ENCODE measurements around the gene PRCC.

Gene PRCC

DNA sequence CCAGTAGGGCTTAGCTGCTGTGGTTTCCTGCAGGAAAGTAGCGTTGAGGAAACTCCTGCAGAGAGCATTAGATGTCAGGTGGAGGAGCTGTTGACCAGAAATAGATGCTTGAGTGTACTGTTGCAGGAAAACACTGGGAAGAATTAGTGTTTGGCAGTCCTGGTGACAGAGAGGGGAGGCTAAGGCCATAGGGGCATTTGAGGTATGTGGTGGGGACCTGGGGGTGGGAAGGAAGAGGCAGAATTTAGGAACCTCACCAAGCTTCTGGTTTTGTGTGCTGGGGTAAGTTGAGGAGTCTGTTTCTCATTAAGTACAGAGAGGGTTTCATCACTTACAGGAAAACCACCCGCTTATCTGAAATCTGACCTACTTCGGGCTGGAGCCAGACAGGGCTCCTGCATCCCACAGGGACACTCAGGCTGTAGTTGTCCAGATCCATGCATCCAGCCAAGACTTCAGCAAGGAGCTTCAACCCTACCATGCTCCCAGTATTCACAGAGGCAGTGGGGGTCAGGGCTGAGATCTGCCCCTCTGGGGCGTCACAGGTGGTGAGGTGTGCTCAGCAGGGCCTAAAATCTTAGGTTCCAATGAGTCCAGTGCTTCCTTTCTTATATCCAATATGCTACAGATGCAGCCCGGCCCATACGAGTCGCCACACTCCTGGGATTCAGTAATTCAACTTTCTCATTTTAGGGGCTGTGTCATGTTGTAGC lies 34.2 kb downstream of the PRCC start:
- DNase-seq, result peak; percentile 84

DNA sequence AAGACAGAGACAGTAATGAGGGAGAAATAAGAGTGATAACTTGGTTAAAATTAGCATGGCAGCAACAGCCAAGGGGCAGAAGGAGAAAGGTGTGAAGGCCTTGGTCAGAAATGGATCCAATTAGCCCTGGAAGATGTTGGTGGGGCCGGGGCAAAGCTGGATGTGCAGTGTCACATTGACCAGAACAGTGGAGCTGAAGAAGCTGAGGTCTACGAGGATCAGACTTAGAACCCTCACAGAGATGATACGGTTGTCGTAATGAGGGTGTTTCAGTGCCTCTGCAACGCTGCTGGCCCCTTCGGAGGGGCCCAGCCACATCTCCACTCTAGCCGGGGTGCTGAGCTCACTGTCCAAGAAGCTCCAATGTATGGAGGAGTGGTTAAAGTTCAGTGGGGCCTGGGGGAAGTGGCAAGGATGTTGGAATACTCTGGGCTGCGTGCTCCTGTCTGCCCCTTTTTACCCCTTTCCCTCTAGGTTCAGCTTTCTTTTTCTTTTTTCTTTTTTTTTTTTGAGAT lies 35.1 kb downstream of the PRCC start:
- DNase-seq, result no peak

DNA sequence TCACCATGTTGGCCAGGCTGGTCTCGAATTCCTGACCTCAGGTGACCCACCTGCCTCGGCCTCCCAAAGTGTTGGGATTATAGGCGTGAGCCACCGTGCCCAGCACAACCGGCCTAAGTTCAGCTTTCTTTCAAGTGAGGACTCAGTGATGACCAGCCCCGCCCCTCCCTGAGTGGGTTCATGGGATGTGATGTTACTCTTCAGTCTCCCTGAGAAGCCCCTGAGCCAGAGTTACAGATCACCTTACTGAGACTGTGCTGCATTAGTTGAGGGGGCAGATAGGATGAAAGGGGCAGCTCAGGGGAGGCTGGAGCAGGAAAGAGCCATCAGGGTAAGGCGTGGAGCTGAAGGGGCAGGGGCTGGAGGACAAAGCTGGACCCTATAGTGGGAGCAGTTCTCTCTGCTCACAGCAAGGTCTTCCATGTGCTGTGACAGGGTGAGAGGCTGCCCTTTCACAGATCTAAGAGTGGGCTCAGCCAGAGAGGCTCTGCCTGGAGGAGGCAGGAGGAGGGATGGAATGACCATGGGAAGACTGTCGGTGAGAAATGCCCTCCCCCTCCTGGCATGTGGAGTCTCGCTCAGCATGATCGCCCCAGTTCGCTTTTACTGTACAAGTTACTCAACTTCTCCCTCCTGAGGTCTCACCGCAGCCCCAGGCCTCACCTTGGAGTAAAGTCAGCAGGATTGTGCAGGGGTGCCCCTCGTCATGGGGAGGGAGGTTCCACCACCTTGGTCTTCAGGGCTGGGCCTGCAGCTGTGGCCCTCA lies 35.9 kb downstream of the PRCC start:
- no peak for DNase-seq

DNA sequence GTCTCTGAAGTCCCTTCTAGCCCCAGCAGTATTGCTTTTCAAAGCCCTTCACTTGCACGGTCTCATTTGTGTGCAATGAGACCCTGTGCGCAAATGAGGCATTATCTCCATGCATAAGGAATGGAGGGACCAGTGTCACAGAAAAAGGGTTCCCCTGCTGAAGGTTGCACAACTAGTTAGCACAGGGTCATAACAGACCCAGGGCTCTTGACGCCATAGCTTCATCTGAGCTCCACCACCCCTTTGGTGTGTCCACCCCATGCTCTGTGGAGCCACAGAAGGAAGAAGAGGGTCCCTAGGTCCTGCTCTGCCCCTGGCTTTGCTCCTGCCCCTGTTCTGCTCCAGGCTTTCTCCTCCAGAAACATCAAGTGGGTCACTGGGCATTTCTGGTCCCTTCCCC lies 36.7 kb downstream of the PRCC start:
- DNase-seq, result no peak

DNA sequence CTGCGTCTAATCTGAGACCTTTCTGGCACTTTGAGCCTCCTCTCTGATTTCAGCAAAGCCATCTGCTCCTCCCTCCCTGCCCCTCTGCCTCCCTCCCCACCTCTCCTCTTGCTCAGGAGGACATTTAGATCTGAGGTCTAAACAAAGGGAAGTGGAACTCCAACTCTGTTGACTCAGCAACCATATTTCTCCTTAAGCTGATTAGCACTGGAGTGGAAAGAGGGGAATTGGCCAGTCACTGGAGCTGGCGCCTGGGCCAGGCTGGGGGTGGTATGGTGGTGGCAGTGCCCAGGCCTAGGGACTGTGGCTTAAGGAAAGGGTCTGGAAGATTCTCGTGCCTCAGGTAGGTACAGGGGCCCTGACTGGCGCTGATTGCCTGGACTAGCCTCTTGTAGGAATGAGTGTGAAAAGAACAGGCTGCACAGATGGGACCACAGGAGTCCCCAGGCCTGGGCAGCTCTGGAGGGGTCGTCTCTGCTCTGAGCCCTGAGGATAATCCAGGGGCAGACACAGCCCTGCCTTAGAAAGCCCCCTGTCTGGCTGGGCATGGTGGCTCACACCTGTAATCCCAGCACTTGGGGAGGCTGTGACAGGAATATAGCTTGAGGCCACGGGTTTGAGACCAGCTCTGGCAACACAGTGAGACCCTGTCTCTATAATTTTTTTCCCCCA lies 37.4 kb downstream of the PRCC start:
- peak; percentile 96 for DNase-seq

DNA sequence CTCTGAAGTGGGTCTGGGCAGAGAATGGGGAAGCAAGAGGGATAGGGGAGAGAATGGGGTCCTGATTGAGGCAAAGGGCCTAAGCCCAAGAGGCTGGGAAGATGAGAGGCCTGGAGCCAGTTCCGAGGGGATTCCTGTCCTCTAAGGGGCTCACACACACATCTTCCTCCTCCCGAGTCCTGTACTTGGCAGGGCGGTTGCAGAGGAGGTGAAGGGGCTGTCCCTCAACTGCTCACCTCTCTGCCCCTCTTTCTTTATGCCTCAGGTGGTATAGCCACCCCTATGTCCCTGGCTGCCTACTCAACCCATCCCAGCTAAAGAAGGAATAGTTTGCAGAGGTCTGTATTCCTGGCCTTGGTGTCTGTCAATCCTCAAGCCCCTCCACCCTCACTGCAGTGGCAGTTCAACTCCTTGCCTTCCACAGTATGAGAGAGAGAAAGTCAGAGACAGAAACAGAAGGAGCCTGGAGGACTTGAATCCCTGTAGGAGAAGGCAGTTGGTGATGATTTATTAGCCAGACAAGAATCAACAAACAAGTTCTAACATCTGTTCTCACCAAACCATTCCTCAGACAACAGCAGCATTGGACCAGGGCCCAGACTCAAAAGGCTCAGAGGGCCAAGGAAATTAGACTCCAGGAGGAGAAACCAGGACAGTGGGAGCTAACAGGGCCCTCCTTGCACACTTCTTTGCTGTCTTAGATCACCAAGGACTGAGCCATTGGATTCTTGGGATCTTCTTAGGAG lies 38.6 kb downstream of the PRCC start:
- peak; percentile 97 for DNase-seq

DNA sequence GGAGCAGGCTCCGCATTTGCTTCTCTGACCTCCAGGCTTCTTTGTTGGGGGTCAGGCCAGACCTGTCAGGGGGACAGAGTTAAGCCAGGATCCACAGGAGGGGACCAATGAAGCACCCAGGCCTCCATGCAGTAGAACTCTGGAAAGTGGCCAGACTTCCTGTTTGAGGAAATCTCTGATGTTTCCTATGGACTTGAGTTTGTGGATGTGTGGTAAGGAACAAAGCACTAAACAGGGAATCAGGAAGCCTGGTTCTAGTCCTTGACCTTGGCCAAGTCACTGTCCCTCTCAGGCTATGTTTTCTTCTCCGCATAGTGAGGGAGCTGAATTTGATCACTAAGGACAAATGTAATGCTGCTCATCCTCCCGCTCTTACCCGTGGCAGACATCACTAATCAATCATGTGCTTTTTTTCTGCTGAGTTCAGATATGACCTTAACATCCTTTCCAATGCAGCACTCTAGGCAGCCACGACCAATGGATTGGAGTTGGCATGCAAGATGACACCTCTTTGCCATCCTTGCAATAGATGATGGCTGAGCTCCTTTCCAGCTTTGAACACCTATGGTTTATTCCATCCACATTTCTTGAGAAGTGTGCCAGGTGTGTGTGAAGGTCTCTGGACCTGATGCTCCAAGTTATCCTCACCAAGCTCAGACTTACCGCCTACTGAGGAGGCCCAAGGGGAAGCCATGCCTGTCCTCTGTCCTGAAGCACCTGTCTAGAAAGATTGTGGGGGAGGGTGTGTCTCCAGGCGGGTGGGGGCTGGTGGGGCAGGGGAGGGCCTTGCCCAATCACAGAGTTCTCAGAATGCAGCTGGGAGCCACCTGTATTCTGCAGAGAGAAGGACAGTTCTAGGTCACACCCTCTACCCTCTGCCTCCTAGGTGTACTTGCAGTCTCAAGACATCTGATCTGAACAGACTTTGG lies 39.4 kb downstream of the PRCC start:
- DNase-seq, result no peak

DNA sequence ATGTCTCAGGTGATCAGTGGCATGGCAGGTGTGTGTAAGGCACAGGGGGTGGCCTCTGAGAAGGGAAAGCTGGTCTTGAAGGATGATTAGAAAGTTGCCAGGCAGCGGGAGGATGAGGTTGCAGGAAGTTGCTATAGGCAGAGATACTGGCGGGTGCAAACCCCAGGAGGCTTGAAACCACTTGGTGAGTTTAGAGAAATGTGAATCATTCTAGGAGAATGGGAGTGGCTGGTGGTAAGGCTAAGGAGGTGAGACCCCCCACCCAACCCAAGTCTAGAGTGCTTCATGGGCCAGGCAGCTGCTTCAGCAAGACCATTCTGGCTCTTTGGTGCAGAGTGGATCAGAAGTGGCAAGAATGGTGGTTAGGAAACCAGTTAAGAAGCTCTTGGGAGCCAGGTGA lies 40.3 kb downstream of the PRCC start:
- DNase-seq, result no peak

DNA sequence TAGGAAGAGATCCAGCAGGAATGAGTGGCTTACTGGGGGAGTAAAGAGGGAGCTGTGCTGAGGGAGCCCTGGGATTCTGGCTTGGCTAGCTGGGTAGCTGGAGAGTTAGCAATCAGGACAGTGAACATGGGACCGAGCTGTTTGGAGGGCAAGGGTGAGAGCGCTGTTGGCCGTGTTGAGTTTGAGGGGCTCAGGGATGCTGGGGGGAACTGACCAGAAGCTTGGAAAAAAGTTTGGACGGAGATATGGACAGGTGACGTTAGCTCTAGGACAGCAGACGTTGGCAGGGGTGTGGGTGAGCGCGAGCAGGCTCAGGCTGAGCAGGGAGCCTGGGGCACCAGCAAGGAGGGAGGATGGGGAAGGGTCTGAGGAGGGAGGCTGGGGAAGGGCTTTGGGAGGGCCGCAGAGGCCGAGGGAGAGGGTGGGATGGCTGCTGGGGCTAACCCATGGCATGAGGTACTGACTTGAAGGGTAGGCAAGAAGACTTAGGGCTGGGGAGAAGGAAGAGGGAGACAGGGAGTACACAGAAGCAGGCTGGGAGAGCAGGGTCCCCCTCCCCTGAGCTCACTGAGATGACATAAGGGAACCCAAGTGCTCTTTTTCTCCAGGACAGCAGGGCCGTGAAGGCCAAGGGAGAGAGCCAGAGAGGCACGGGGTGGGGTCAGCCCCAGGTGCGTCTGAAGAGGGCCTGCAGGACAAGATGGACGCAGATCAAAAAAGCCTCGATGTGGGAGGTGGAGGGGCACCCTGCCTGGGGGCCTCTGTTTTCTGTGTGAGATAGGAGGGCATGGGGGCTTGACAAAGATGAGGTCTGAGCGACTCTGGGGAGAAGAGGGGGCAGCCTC lies 41.1 kb downstream of the PRCC start:
- no peak for DNase-seq

DNA sequence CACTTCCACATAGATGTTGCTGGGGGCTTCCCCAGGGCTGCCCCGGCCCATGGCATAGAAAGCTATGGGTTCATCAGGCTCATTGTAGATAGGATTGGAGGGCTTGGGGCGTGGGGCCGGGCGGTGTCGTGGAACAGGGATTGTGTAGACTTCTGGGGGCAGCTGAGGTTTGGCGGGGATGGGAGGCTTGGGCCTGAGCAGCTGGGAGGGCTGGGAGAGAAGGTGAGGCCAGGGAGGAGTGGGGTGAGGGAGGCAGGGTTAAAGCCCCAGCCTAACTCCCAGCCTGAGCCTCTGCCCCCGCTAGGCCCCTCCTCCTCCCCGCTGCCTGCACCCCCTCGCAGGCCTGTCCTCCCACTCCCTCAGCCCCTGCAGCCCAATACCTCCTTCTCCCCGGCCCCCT lies 41.9 kb downstream of the PRCC start:
- no peak for DNase-seq

DNA sequence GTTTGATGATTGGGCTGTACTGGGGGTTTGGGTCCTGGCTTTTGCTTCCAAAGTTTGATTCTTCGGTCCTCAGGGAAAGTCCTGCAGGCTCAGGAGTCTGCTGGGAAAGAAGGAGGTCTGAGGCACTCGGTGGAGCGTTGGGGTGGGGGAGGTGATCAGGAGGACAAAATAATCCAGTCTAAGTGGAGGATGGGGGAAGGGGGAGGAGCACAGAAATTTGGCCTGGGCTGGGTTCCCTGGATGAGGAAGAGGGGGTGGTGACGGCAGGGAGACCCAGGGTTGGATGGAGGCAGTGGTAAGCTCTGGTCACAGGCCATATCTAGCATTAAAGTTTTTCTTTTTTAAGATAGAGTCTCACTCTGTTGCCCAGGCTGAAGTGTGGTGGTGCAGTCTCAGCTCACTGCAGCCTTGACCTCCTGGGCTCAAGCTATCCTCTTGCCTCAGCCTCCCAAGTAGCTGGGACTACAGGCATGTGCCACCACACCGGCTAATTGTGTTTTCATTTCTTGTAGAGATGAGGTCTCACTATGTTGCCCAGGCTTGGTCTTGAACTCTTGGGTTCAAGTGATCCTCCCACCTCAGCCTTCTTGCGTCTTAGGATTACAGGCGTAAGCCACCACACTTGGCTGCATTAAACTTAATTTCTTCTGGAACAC lies 42.5 kb downstream of the PRCC start:
- DNase-seq, result no peak

DNA sequence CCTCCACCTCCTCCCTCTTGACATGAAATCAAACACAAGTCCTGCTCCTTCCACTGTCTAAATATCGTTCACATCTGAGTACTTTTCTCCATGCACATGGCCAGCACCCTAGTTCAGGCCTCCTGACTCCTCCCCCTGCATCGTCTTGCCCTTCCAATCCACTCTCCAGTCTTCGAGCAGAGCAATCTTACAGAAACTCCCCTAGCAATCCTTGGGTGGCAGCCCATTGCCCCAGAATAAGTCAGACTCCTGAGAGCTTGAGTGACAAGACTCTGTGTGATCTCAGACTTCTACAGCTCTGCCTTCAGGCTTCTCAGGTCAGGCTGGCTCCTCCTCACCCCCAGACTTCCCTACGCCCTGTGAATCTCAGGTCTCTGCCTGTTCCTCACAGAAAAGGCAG lies 43.8 kb downstream of the PRCC start:
- DNase-seq, result no peak

DNA sequence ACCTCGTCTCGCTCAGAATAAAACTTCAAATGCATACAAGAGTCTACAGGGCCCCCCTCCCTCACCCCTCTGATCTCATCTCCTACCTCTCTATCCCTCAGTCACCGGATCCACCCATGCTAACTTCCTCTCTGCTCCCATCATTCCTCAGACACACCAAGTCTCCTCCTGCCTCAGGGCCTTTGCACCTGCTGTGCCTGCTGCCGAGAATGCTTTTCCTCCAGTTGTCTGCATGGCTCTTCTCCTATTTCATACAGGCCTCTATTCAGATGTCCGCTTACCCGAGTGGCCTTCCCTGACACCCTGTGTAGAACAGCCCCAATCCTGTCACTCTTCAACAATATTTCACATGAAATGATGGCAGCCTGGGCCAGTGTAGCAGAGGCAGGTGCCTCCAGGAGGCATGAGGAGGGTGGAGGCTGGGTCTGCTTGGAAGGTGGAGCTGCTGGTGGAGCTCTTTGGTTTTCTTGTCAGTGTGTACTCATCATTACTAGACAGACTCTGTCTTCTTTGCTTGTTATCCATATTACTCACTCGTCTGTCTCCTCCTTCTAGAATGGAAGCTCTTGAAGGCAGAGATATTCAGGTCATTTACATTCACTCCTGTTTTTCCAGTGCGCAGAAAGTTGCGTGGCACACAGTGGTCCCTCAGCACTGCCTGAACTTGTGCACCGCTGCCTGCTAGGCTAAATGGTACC lies 45.1 kb downstream of the PRCC start:
- no peak for DNase-seq

DNA sequence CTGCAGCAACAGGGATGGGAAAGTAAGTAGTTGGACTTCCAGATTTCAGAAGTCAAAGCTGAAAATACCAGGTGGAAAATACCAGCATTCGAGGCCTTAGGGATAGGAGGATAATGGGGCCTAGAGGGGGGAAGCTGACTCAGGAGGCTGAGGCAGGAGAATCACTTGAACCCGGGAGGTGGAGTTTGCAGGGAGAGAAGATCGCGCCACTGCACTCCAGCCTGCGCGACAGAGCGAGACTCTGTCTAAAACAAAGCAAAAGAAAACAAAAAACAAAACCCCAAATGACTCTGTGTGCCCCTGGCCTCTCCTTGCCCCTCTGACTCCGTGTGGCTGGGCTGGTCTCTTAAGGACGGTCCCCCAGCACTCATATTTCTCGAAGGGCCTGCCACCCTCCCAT lies 46.0 kb downstream of the PRCC start:
- no peak for DNase-seq

DNA sequence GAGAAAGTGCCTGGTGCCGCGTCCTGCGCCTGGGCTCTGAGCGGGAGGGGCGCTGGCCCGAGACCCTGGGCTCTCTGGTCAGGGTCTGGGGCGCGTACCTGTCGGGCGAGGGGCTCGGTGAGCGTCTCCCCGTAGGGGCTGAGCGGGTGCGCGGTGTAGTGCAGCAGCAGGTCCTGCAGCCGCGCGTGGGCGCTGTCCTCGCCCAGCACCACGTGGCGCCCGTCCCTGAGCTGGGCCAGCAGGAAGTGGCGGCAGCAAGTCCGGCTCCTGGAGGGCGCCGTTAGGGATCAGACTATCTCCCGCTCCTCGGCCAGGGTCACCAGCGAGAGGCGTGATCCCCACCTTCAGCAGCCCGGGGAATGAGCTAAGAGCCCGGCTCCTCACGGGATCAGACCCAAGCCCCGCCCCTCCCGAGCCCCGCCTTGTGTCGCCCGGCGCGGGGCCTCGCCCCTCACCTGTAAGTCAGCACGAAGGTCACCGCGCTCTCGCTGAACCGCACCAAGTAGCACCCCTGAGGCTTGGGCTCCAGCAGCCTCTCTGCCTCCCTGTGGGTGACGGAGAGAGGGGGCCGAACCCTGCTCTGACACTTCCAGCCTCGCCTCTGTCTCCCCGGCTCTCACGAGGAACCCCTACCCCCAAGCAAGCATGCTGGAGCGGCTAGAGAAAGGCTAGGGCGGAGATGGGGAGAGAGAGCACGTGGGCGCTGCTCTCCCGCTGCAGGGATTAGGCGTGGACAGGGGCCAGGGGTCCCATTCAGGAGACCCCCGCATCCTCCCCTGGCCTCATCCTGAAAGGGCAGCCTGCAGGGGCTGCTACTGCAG lies 46.6 kb downstream of the PRCC start:
- DNase-seq, result no peak

DNA sequence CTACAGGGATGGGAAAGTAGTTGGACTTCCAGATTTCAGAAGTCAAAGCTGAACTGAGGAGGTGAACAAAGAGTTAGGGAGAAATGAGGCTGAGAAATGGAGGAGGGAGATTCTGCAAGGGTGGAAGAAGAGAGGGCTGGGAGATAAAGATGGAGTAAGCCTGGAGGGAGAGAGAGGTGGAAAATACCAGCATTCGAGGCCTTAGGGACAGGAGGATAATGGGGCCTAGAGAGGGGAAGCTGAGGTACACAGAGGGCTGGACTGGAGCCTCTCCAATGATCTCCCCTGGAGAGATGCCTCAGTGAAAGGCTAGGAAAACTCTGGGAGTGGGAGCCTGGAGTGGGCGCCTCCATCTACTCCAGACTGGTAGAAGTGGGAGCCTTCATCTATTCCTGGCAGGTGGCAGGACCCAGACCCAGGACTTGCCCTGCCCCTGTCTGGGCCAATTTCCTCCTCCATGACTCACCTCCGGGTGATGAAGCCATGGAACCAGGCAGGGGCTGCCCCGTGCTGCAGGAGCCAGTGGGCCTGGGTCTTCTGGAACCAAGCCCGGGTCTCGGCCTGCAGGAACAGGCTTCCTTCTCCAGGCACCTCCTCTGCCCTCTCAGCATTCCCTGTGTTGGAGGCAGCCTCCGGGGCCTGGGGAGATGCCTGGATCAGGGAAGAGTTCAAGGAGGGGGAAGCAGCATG lies 47.4 kb downstream of the PRCC start:
- no peak for DNase-seq

DNA sequence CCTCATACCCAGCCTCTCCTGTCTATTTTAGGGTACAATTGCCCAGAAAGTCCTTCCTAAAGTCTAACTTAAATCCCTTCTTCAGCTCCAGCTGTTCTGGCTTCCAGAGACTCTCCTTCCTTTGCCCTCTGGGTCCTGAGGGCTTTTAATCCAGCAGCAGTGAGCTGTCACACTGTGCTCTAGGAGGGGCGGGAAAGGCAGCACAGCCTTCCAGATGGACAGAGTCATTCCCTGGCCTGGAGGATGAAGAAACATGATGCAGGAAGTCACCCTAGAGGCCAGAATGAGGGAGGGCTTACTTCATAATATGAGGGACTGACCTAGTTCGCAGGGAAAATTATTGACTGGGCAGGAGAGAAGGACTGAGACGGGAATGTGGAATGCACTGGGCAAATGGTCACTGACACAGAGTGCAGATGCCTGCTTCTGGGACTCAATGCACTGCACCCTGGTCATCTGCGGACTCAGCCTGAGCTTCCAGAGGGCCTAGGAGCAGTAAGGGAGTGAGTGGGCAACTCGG lies 48.0 kb downstream of the PRCC start:
- DNase-seq, result no peak

DNA sequence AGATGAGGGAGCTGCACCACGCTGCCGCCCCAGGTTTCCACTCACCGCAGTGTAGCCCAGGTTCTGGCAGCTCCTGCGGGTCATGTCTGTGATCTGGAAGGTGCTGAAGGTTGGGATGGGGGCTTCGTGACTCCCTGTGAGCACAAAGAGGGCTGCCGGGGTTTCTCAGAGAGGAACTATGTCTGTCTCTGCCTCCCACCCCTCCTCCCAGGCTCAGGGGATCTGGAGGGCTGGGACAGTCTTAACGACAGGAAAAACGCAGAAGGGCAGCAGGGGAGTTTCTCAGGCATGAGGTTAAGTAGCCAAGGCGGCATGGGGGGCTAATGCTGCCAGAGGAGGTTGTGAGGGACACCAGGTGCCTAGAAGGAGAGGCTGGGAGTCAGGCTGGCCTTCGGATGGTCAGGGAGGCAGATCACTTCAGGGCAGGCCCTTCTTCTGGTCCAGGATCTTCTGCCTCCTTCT lies 48.7 kb downstream of the PRCC start:
- DNase-seq, result no peak

All from DMS 273 treated with DMSO at 0.1 percent for 48 hours (cell line).